ENCODE results near the gene OGN. TPM values are rescaled to one million over a fixed set of nuclear protein-coding genes. Genes with fewer than 3 reads are reported as not detected.

The OGN gene
- polyA plus RNA-seq, 1 donor (not counting 4 experiments of a cell fraction or from before 2014, with no cell fraction given): not detected

GRCh38 chr9:92426501-92427145 is 22.2 kb upstream of the OGN start:
- Histone ChIP-seq H3K9me3 (ENCODE audit: control insufficient read depth, low read depth, low read length) (no peaks in the 10 kb centered on the region), H3K36me3 (ENCODE audit: control insufficient read depth in 2 of 2, extremely low read depth in 1 of 2, insufficient read depth in 2 of 2, low read length in 2 of 2) (no peaks in the 10 kb centered on the region), H3K27me3 (ENCODE audit: control insufficient read depth, extremely low read depth, insufficient read depth, low read length) (no peaks in the 10 kb centered on the region), H3K9ac (ENCODE audit: control insufficient read depth, extremely low read depth, insufficient read depth, low read length) (no peak overlapping the region), H3K4me2 (ENCODE audit: control insufficient read depth, extremely low read depth, insufficient read depth, low read depth, low read length) (no peak overlapping the region), H3K79me2 (ENCODE audit: control insufficient read depth, insufficient read depth, low read length) (no peaks in the 10 kb centered on the region), H2AFZ (ENCODE audit: control insufficient read depth, low read length) (no peak overlapping the region), H4K20me1 (ENCODE audit: control insufficient read depth, extremely low read depth, insufficient read depth, low read length) (no peaks in the 10 kb centered on the region), H3K9me1 (ENCODE audit: control insufficient read depth, extremely low read depth, insufficient read depth, low read length) (no peaks in the 10 kb centered on the region), H3K27ac (ENCODE audit: control insufficient read depth, insufficient read depth, low read length) (no peak overlapping the region), H3K4me1 (ENCODE audit: control insufficient read depth, extremely low read depth, insufficient read depth, low read length) (no peaks in the 10 kb centered on the region), H3K4me3 (ENCODE audit: control insufficient read depth in 2 of 3, extremely low read depth in 1 of 3, insufficient read depth in 2 of 3, low read depth in 1 of 3, low read length in 3 of 3) (no peak overlapping the region)
- FAIRE-seq: no peak
- no peak for DNase-seq (ENCODE audit: low read depth, low spot score)
- TF ChIP-seq EZH2 (IDR thresholded peaks at IDR 0.05; ENCODE audit: low read length) (no peak), CTCF (optimal IDR thresholded peaks at IDR 0.05 in 1 of 3, IDR thresholded peaks at IDR 0.05 in 1 of 3, conservative IDR thresholded peaks at IDR 0.05 in 1 of 3; ENCODE audit: extremely low read depth in 1 of 3, insufficient read depth in 2 of 3, low read length in 3 of 3) (no peak)
- dilution Hi-C loops (cut with MboI; ENCODE audit: extremely low pct_ligation_motif_present, low sequenced_read_pairs): no loop called here

GRCh38 chr9:92425474-92425873 is 21.1 kb upstream of the OGN start:
- Histone ChIP-seq H3K36me3 (ENCODE audit: control insufficient read depth in 2 of 2, extremely low read depth in 1 of 2, insufficient read depth in 2 of 2, low read length in 2 of 2) (no peaks in the 10 kb centered on the region), H3K27ac (ENCODE audit: control insufficient read depth, insufficient read depth, low read length) (no peak overlapping the region), H3K4me3 (ENCODE audit: control insufficient read depth in 2 of 3, extremely low read depth in 1 of 3, insufficient read depth in 2 of 3, low read depth in 1 of 3, low read length in 3 of 3) (no peak overlapping the region), H3K27me3 (ENCODE audit: control insufficient read depth, extremely low read depth, insufficient read depth, low read length) (no peaks in the 10 kb centered on the region), H3K4me1 (ENCODE audit: control insufficient read depth, extremely low read depth, insufficient read depth, low read length) (no peaks in the 10 kb centered on the region), H3K9ac (ENCODE audit: control insufficient read depth, extremely low read depth, insufficient read depth, low read length) (no peak overlapping the region), H3K9me3 (ENCODE audit: control insufficient read depth, low read depth, low read length) (no peaks in the 10 kb centered on the region), H3K79me2 (ENCODE audit: control insufficient read depth, insufficient read depth, low read length) (no peaks in the 10 kb centered on the region), H4K20me1 (ENCODE audit: control insufficient read depth, extremely low read depth, insufficient read depth, low read length) (no peaks in the 10 kb centered on the region), H2AFZ (ENCODE audit: control insufficient read depth, low read length) (no peak overlapping the region), H3K4me2 (ENCODE audit: control insufficient read depth, extremely low read depth, insufficient read depth, low read depth, low read length) (no peak overlapping the region), H3K9me1 (ENCODE audit: control insufficient read depth, extremely low read depth, insufficient read depth, low read length) (no peaks in the 10 kb centered on the region)
- TF ChIP-seq EZH2 (IDR thresholded peaks at IDR 0.05; ENCODE audit: low read length) (no peak), CTCF (optimal IDR thresholded peaks at IDR 0.05 in 1 of 3, IDR thresholded peaks at IDR 0.05 in 1 of 3, conservative IDR thresholded peaks at IDR 0.05 in 1 of 3; ENCODE audit: extremely low read depth in 1 of 3, insufficient read depth in 2 of 3, low read length in 3 of 3) (no peak)
- DNase-seq (ENCODE audit: low read depth, low spot score) (no peak), FAIRE-seq (no peak)
- dilution Hi-C loops (cut with MboI; ENCODE audit: extremely low pct_ligation_motif_present, low sequenced_read_pairs): no loop called here
